ENCODE measurements around the gene GSTT4. TPM values are rescaled to one million over a fixed set of nuclear protein-coding genes. Genes with fewer than 3 reads are reported as not detected.

Gene GSTT4
- total RNA-seq, 1 experiment from 2014 or later = not detected

DNA sequence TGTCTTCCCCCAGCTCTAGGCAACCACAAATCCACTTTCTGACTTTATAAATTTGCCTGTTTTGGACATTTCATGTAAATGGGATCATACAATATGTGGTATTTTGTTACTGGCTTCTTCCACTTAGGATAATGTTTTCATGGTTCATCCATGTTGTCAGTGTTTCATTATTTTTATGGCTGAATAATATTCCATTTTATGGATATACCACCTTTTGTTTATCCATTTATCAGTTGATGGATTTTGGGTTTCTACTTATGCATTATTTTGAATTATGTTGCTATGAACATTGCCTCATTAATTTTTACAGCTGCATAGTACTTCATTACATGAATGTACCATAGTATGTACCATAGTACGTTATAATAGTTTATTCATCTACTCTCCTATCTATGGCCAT is 10.9 kb upstream of the GSTT4 start:
- Histone ChIP-seq H3K79me1 (ENCODE audit: insufficient read depth, low read depth, low read length, poor library complexity, severe bottlenecking) (no peaks in the 10 kb centered on the region), H3K27ac (ENCODE audit: insufficient read length, low read depth, low read length) (no peak overlapping the region), H2AK5ac (ENCODE audit: insufficient read length, low read length) (no peak overlapping the region), H3T11ph (ENCODE audit: low read length) (no peak overlapping the region), H3K18ac (ENCODE audit: insufficient read length, low read depth, low read length) (no peak overlapping the region), H2BK120ac (ENCODE audit: low read depth, low read length, poor library complexity, severe bottlenecking) (no peak overlapping the region), H2BK15ac (ENCODE audit: low read depth, low read length) (no peak overlapping the region), H3K4me1 (ENCODE audit: insufficient read depth, low read length) (no peaks in the 10 kb centered on the region; the same call in 1 of the 2 replicates), H4K91ac (ENCODE audit: insufficient read length, low read depth, low read length) (no peak overlapping the region), H4K5ac (ENCODE audit: insufficient read length, low read depth, low read length) (no peak overlapping the region), H3K79me2 (ENCODE audit: insufficient read depth, low read length) (peaks cover 5% of the 10 kb centered on the region; the same call in 1 of the 2 replicates), H2BK12ac (ENCODE audit: insufficient read length, low read depth, low read length) (no peak overlapping the region), H3K9ac (ENCODE audit: extremely low read depth, insufficient read length, low read length) (no peak overlapping the region), H2BK5ac (ENCODE audit: insufficient read length, low read length) (no peak overlapping the region), H3K23me2 (ENCODE audit: insufficient read length, low read depth, low read length, poor library complexity, severe bottlenecking) (peaks cover 5% of the 10 kb centered on the region), H3K56ac (ENCODE audit: insufficient read length, low read depth, low read length) (no peak overlapping the region), H3K14ac (ENCODE audit: insufficient read depth, low read length) (no peak overlapping the region), H4K20me1 (ENCODE audit: control insufficient read depth, insufficient read depth, insufficient read length) (no peaks in the 10 kb centered on the region), H2AFZ (ENCODE audit: low read length) (no peak overlapping the region), H4K8ac (replicated peaks; ENCODE audit: insufficient read length, low read depth, low read length) (no peak overlapping the region), H2BK20ac (ENCODE audit: low read depth, low read length, poor library complexity, severe bottlenecking) (no peak overlapping the region), H3K9me3 (ENCODE audit: control insufficient read depth, low read depth, low read length) (no peaks in the 10 kb centered on the region), H3K23ac (ENCODE audit: insufficient read length, low read depth, low read length) (no peak overlapping the region), H3K4ac (ENCODE audit: low read depth, low read length) (no peak overlapping the region), H3K4me2 (ENCODE audit: insufficient read depth, insufficient read length, low read length) (no peak overlapping the region), H3K27me3 (ENCODE audit: insufficient read depth, low read length) (no peaks in the 10 kb centered on the region)
- TF ChIP-seq, protein P1, sequence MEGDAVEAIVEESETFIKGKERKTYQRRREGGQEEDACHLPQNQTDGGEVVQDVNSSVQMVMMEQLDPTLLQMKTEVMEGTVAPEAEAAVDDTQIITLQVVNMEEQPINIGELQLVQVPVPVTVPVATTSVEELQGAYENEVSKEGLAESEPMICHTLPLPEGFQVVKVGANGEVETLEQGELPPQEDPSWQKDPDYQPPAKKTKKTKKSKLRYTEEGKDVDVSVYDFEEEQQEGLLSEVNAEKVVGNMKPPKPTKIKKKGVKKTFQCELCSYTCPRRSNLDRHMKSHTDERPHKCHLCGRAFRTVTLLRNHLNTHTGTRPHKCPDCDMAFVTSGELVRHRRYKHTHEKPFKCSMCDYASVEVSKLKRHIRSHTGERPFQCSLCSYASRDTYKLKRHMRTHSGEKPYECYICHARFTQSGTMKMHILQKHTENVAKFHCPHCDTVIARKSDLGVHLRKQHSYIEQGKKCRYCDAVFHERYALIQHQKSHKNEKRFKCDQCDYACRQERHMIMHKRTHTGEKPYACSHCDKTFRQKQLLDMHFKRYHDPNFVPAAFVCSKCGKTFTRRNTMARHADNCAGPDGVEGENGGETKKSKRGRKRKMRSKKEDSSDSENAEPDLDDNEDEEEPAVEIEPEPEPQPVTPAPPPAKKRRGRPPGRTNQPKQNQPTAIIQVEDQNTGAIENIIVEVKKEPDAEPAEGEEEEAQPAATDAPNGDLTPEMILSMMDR (conservative IDR thresholded peaks at IDR 0.05) = no peak
- WGBS (ENCODE audit: extremely low coverage, insufficient read length, low lambda C conversion rate) = no CpG with 5 or more reads among the region's 1 CpG
- H3K36me3 Mint-ChIP-seq (ENCODE audit: insufficient read depth in 1 of 3, low read depth in 3 of 3) = peaks cover 3 to 13% (median 8%) of the 10 kb centered on the region in 3 experiments
- H3K27me3 Mint-ChIP-seq (ENCODE audit: low read depth) = no peaks in the 10 kb centered on the region
- peaks cover 0 to 2% of the 10 kb centered on the region in 2 experiments; a peak in 1 of 5 replicates for H3K9me3 Mint-ChIP-seq
- no peak overlapping the region for H3K27ac Mint-ChIP-seq
- no peak for DNase-seq
- H3K4me3 Mint-ChIP-seq = no peak overlapping the region
- peaks cover 7 to 10% of the 10 kb centered on the region in 2 experiments for H3K4me1 Mint-ChIP-seq
